HepG2 (cell line): ENCODE measurements around the gene SETD7. TPM values are rescaled to one million over a fixed set of nuclear protein-coding genes. Genes with fewer than 3 reads are reported as not detected.

Experiments
- ARNT2 ChIP-seq: sonication (generic); formaldehyde crosslinking; IDR thresholded peaks from 2 replicates; pipeline ENCODE4 v1.8.0; 2022; ENCODE audit warnings: mild to moderate bottlenecking, low read depth, missing genetic modification reagents, moderate library complexity
- EP300 ChIP-seq, 3 experiments: sonication (generic) in 1 of 3; formaldehyde crosslinking in 1 of 3; IDR thresholded peaks; 2 replicates each; pipeline versions ENCODE4 v1.5.1 to v1.6.1; 2011 to 2020; ENCODE audit warnings: low read depth in 2 of 3, low read length in 2 of 3, borderline replicate concordance in 1 of 3, improper control_type of control experiment in 1 of 3, mild to moderate bottlenecking in 1 of 3, missing genetic modification reagents in 1 of 3, moderate library complexity in 1 of 3
- HCFC1 ChIP-seq: fragments of 150-350 bp; IDR thresholded peaks from 2 replicates; pipeline ENCODE4 v1.6.1; 2014; ENCODE audit warnings: low read depth, low read length
- JARID2 ChIP-seq: sonication (generic); formaldehyde crosslinking; IDR thresholded peaks from 2 replicates; pipeline ENCODE4 v1.8.1; 2023; ENCODE audit warnings: missing genetic modification reagents, inconsistent platforms; ENCODE audit not compliant: insufficient replicate concordance
- MAFK ChIP-seq, 2 experiments: IDR thresholded peaks in 1 of 2; conservative IDR thresholded peaks in 1 of 2; 2 replicates each; pipeline ENCODE4 v1.6.1; 2011; ENCODE audit warnings: improper control_type of control experiment in 2 of 2, low read length in 2 of 2
- RXRA ChIP-seq: sonication (generic); formaldehyde crosslinking; IDR thresholded peaks from 2 replicates; pipeline ENCODE4 v1.5.1; 2020; ENCODE audit warnings: missing genetic modification reagents
- SRSF1 ChIP-seq: fragments of 200-400 bp; formaldehyde crosslinking; optimal IDR thresholded peaks from 2 replicates; pipeline ENCODE3; 2017; ENCODE audit warnings: mild to moderate bottlenecking, low read depth, low read length, moderate library complexity
- XRCC5 ChIP-seq: fragments of 200-400 bp; formaldehyde crosslinking; optimal IDR thresholded peaks from 2 replicates; pipeline ENCODE3; 2017; ENCODE audit warnings: mild to moderate bottlenecking, low read length
- ZMYM4 ChIP-seq: sonication (generic); formaldehyde crosslinking; IDR thresholded peaks from 2 replicates; pipeline ENCODE4 v1.8.1; 2023; ENCODE audit warnings: mild to moderate bottlenecking, missing genetic modification reagents
- ZNF296 ChIP-seq: sonication (generic); formaldehyde crosslinking; conservative IDR thresholded peaks from 2 replicates; pipeline ENCODE4 v1.5.0; 2020; ENCODE audit warnings: mild to moderate bottlenecking, missing genetic modification reagents
- ZNF331 ChIP-seq: sonication (generic); formaldehyde crosslinking; IDR thresholded peaks from 2 replicates; pipeline ENCODE4 v1.4.0; 2020; ENCODE audit warnings: missing genetic modification reagents
- ZNF547 ChIP-seq: sonication (generic); formaldehyde crosslinking; IDR thresholded peaks from 2 replicates; pipeline ENCODE4 v1.5.1; 2020; ENCODE audit warnings: mild to moderate bottlenecking, missing genetic modification reagents
- ZNF557 ChIP-seq: sonication (generic); formaldehyde crosslinking; IDR thresholded peaks from 2 replicates; pipeline ENCODE4 v1.4.0; 2020; ENCODE audit warnings: missing genetic modification reagents
- ZNF570 ChIP-seq: sonication (generic); formaldehyde crosslinking; IDR thresholded peaks from 2 replicates; pipeline ENCODE4 v1.4.0; 2020; ENCODE audit warnings: mild to moderate bottlenecking, missing genetic modification reagents, borderline replicate concordance
- ZNF674 ChIP-seq: sonication (generic); formaldehyde crosslinking; IDR thresholded peaks from 2 replicates; pipeline ENCODE4 v1.5.0; 2020; ENCODE audit warnings: low read depth, mild to moderate bottlenecking, missing genetic modification reagents
- ZNF761 ChIP-seq: sonication (generic); formaldehyde crosslinking; conservative IDR thresholded peaks from 2 replicates; pipeline ENCODE4 v1.4.0; 2020; ENCODE audit warnings: mild to moderate bottlenecking, missing genetic modification reagents
- polyA plus RNA-seq, 8 experiments: library from polyadenylated mRNA; depleted of rRNA in 3 of 8; stranded (reverse) in 7 of 8; unstranded in 1 of 8; fragments of >200 nt; fragmentation: Illumina TruSeq in 4 of 8; extraction: Trizol in 4 of 8; gene quantifications; 2 replicates each; pipeline versions ENCODE4 v1.2.1 to v1.2.3, GENCODE V29; 2011 to 2016; ENCODE audit warnings: low read depth in 4 of 8, missing spikeins in 1 of 8, mixed read lengths in 1 of 8; ENCODE audit not compliant: insufficient read depth in 1 of 8
- total RNA-seq, 5 experiments: library from RNA; depleted of rRNA; stranded (reverse); fragments of >200 nt; fragmentation: Illumina TruSeq; extraction: Trizol; gene quantifications; 2 replicates each; pipeline ENCODE4 v1.2.3, GENCODE V29; 2016; ENCODE audit warnings: low read depth in 1 of 5
- TF ChIP-seq, protein P1 (sequence below): sonication (generic); formaldehyde crosslinking; IDR thresholded peaks from 2 replicates; pipeline ENCODE4 v1.9.0; 2021; ENCODE audit warnings: missing genetic modification reagents, borderline replicate concordance
- TF ChIP-seq, protein P2 (sequence below): sonication (generic); formaldehyde crosslinking; IDR thresholded peaks from 2 replicates; pipeline ENCODE4 v1.9.0; 2021; ENCODE audit warnings: missing genetic modification reagents, borderline replicate concordance
- TF ChIP-seq, protein P3 (sequence below): sonication (generic); formaldehyde crosslinking; IDR thresholded peaks from 2 replicates; pipeline ENCODE4 v1.5.1; 2020; ENCODE audit warnings: mild to moderate bottlenecking, moderate library complexity, missing genetic modification reagents
- TF ChIP-seq, protein P4 (sequence below): sonication (generic); formaldehyde crosslinking; conservative IDR thresholded peaks from 2 replicates; pipeline ENCODE4 v1.4.0; 2020; ENCODE audit warnings: missing genetic modification reagents
- TF ChIP-seq, protein P5 (sequence below): sonication (generic); formaldehyde crosslinking; IDR thresholded peaks from 2 replicates; pipeline ENCODE4 v1.5.0; 2020; ENCODE audit warnings: missing genetic modification reagents
- TF ChIP-seq, protein P6 (sequence below): IDR thresholded peaks from 2 replicates; pipeline ENCODE4 v1.6.1; 2012; ENCODE audit warnings: inconsistent platforms

The SETD7 gene
- total and polyA plus RNA-seq, 2 of the 13 experiments (the other 11 are each of a cell fraction or from before 2014, with no cell fraction given), result 0.08 to 0.22 TPM

- TF ChIP-seq, protein P1, sequence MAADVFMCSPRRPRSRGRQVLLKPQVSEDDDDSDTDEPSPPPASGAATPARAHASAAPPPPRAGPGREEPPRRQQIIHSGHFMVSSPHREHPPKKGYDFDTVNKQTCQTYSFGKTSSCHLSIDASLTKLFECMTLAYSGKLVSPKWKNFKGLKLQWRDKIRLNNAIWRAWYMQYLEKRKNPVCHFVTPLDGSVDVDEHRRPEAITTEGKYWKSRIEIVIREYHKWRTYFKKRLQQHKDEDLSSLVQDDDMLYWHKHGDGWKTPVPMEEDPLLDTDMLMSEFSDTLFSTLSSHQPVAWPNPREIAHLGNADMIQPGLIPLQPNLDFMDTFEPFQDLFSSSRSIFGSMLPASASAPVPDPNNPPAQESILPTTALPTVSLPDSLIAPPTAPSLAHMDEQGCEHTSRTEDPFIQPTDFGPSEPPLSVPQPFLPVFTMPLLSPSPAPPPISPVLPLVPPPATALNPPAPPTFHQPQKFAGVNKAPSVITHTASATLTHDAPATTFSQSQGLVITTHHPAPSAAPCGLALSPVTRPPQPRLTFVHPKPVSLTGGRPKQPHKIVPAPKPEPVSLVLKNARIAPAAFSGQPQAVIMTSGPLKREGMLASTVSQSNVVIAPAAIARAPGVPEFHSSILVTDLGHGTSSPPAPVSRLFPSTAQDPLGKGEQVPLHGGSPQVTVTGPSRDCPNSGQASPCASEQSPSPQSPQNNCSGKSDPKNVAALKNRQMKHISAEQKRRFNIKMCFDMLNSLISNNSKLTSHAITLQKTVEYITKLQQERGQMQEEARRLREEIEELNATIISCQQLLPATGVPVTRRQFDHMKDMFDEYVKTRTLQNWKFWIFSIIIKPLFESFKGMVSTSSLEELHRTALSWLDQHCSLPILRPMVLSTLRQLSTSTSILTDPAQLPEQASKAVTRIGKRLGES, result no peak
- TF ChIP-seq ZNF674, result no peak
- TF ChIP-seq ZMYM4 (CRISPR knock-in tag), result no peak
- TF ChIP-seq MAFK (conservative IDR thresholded peaks at IDR 0.05 in 1 of 2, IDR thresholded peaks at IDR 0.05 in 1 of 2; ENCODE audit: low read length in 2 of 2), result no peak
- TF ChIP-seq, protein P2, sequence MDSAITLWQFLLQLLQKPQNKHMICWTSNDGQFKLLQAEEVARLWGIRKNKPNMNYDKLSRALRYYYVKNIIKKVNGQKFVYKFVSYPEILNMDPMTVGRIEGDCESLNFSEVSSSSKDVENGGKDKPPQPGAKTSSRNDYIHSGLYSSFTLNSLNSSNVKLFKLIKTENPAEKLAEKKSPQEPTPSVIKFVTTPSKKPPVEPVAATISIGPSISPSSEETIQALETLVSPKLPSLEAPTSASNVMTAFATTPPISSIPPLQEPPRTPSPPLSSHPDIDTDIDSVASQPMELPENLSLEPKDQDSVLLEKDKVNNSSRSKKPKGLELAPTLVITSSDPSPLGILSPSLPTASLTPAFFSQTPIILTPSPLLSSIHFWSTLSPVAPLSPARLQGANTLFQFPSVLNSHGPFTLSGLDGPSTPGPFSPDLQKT, result no peak
- no peak for TF ChIP-seq JARID2 (CRISPR knock-in tag)
- no peak for TF ChIP-seq ARNT2 (CRISPR knock-in tag)
- TF ChIP-seq HCFC1, result no peak
- TF ChIP-seq ZNF296 (CRISPR knock-in tag), result no peak
- TF ChIP-seq ZNF557 (CRISPR knock-in tag), result no peak
- TF ChIP-seq, protein P3, sequence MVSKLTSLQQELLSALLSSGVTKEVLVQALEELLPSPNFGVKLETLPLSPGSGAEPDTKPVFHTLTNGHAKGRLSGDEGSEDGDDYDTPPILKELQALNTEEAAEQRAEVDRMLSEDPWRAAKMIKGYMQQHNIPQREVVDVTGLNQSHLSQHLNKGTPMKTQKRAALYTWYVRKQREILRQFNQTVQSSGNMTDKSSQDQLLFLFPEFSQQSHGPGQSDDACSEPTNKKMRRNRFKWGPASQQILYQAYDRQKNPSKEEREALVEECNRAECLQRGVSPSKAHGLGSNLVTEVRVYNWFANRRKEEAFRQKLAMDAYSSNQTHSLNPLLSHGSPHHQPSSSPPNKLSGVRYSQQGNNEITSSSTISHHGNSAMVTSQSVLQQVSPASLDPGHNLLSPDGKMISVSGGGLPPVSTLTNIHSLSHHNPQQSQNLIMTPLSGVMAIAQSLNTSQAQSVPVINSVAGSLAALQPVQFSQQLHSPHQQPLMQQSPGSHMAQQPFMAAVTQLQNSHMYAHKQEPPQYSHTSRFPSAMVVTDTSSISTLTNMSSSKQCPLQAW (CRISPR knock-in tag), result no peak
- no peak for TF ChIP-seq EP300 (IDR thresholded peaks at IDR 0.05; ENCODE audit: low read depth in 2 of 2, low read length in 2 of 2)
- TF ChIP-seq EP300 (CRISPR knock-in tag; IDR thresholded peaks at IDR 0.05; ENCODE audit: borderline replicate concordance), result no peak
- no peak for TF ChIP-seq RXRA
- TF ChIP-seq, protein P4, sequence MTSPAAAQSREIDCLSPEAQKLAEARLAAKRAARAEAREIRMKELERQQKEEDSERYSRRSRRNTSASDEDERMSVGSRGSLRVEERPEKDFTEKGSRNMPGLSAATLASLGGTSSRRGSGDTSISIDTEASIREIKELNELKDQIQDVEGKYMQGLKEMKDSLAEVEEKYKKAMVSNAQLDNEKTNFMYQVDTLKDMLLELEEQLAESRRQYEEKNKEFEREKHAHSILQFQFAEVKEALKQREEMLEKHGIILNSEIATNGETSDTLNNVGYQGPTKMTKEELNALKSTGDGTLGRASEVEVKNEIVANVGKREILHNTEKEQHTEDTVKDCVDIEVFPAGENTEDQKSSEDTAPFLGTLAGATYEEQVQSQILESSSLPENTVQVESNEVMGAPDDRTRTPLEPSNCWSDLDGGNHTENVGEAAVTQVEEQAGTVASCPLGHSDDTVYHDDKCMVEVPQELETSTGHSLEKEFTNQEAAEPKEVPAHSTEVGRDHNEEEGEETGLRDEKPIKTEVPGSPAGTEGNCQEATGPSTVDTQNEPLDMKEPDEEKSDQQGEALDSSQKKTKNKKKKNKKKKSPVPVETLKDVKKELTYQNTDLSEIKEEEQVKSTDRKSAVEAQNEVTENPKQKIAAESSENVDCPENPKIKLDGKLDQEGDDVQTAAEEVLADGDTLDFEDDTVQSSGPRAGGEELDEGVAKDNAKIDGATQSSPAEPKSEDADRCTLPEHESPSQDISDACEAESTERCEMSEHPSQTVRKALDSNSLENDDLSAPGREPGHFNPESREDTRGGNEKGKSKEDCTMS (CRISPR knock-in tag), result no peak
- no peak for TF ChIP-seq SRSF1
- no peak for TF ChIP-seq ZNF331 (CRISPR knock-in tag)
- TF ChIP-seq XRCC5, result no peak
- TF ChIP-seq ZNF547 (CRISPR knock-in tag), result no peak
- TF ChIP-seq, protein P5, sequence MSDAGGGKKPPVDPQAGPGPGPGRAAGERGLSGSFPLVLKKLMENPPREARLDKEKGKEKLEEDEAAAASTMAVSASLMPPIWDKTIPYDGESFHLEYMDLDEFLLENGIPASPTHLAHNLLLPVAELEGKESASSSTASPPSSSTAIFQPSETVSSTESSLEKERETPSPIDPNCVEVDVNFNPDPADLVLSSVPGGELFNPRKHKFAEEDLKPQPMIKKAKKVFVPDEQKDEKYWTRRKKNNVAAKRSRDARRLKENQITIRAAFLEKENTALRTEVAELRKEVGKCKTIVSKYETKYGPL, result no peak
- TF ChIP-seq, protein P6, sequence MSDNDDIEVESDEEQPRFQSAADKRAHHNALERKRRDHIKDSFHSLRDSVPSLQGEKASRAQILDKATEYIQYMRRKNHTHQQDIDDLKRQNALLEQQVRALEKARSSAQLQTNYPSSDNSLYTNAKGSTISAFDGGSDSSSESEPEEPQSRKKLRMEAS, result peak; percentile 22
- TF ChIP-seq ZNF570 (CRISPR knock-in tag), result no peak
- no peak for TF ChIP-seq ZNF761 (CRISPR knock-in tag)
Measured at GRCh38 chr4:139555705-139556070, 331 bp downstream of the SETD7 start (continued).
